NCI-H774 (cell line): ENCODE results near the gene C16orf95.
"Not testable (repeated sequence)": the region's sequence is repeated elsewhere in the genome, so short reads cannot be mapped to it uniquely, and the experiment has no call there.

ENCODE experiments used
- DNase-seq: peaks from one replicate; lab custom pipeline; 2025; lab: John Stamatoyannopoulos, UW

C16orf95 gene, protein sequence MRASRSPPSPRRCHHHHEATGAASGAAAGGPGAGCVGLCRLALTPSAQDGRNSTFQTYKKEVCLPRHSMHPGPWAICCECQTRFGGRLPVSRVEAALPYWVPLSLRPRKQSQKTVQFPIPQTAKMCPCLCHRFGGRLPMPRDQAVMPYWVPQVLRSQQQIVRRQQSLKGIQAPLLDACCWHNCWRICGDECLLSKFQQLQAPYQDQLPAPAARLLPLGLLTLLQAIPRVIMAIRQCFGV

DNA sequence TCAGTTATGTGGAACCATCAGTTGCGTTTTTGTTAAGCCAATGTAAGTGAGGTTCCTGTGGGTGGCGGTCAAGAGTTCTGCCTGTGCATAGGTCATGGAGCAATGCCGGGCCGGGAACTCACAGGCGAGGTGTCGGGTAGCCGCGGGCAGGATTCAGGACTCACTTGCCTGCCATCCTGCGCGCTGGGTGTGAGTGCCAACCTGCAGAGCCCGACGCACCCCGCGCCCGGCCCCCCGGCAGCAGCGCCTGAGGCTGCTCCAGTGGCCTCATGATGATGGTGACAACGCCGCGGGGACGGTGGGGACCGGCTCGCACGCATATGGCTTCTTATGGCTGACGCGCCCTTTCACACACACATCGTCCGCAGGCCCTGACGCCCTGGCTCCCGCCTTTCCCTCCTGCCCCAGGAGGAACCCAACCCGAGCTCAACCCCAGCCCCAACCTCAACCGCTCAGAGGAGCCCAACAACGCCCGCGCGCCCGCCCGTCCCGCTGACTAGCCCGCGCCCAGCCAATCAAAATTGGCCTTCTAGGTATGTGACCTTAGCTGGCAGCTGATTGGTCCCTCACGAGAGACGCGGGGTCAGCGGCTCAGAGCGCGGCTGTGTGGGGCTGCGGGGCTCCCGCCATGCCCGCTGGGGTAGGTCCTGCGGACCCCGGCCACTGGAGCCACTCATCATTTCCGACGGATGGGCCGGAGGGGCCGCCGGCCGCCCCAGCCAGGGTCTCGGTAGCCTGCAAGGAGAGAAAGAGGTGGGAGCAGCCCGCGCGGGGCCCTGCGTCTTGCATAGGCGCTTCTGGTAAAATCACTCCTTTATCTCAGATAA is at the start of gene C16orf95:
C16orf95 (minus strand) TSS at position 470 of the 827 bp plus-strand sequence; CDS start at position 320, 150 bp downstream.
- peak; percentile 73 for DNase-seq

DNA sequence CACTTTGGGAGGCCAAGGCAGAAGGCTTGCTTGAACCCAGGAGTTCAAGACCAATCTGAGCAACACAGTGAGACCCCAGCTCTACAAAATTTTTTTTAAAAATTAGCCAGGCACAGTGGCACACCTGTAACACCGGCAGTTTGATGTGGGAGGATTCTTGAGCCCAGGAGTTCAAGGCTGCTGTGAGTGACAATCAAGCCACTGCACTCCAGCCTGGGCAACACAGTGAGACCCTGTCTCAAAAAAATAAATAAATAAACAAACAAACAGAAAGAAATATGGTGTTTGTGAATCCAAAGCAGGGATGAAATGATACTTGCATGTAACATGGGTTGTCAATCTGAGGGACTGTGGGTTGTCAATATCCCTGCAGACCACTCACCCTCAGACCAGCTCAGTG is 49.7 kb upstream of the C16orf95 start:
- DNase-seq: no peak

DNA sequence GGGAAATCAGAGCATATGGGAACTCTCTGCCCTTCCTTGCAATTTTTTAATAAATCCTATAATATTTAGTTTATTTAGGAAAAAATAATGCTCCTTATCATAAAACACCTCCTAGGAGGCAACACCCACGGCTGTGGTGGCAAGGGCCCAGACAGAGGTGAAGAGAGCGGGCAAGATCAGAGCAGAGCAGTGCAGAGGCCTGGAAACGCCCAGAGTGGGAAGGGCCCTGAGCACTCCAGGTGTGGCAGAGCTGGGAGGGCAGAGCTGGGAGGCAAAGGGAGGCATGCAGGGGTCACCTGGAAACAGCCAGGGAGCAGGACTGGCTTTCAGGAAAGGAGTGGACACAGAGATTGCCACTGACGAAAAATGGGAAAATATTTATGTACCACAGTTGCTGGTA is 49.1 kb upstream of the C16orf95 start:
- no peak for DNase-seq

DNA sequence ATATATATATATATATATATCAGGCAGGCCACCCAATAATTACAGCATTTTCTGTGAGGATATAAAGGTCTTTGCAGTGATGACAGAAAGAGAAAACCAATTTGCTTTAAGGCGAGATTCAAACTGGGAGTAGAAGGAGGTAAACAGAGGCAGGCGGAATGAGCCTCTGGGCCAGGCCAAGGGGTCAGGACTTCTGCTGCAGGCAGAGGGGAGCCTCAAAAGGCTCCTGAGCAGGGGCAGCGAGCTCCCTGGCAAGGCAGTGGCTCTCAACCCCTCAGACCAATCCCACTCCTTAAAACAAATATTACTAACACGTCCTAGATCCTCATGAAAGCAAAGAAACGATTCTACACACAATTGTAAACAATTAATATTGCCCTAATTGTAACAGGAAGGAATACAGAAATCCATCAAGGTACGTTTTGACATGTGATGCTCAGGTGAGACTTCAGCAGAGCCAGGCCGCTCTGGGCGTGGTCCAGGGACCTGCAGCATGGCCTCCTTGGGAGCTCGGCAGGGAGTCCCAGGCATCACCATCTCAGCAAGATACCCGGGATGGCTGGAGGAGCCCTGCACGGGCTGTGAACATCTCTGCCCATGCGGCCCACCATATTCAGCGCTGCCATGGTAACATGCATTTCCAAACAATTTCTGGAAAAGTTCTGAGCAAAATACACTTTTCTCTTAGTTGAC is 48.0 kb upstream of the C16orf95 start:
- no peak for DNase-seq

DNA sequence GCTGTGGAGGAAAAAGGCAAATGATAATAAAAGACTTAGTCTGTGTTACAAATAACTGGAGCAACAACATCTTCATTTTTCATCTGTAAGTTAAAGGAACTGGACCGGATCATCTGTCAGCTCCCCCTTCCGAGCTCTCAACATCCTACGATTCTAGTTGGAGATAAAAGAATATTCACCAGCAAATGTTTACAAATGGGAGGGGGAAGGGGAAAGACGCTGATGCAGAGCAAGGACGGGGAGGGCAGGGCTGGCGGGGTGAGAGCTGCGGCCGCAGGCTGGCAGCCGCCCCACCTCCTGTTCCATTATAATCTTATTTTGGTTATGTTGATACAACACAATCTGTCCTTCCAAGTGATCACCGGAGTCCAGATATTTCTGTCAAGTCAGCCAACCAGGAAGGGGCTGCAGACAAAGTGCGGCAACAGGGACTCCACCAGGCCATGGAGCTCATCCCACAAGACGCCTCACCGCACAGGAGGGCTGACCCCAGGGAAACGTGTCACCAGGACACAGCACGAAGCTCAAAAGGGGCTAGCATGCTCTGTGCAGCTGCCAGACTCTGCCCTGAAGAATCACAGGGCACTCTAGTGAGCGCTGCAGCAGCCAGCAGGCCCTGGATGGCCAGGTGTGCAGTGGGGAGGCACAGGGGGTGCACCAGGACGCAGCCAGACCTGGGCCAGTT is 46.7 kb upstream of the C16orf95 start:
- DNase-seq: no peak

DNA sequence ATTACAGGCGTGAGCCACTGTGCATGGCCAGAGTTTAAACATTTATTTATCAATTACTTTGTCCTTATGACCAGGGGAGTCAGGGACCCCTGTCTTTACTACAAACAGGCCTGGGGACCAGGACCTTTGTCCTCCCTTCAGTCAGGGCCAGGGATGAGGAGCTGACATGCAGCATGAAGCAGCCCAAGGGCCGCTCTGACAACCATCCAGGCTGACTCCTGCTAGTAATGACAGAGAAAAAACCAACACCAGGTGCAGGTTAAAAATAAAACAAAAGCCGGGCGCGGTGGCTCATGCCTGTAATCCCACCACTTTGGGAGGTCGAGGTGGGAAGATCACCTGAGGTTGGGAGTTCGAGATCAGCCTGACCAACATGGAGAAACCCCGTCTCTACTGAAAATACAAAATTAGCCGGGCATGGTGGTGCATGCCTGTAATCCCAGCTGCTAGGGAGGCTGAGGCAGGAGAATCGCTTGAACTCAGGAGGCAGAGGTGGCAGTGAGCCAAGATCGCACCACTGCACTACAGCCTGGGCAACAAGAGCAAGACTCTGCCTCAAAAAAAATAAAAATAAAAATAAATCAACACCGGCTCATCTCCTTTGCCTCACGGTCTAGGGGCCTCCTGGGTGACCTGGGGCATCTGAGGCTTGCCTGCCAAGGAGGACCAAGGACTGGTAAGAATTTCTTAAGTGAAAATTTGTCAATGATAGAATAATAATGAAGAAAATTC is 45.8 kb upstream of the C16orf95 start:
- not testable (repeated sequence) for DNase-seq

DNA sequence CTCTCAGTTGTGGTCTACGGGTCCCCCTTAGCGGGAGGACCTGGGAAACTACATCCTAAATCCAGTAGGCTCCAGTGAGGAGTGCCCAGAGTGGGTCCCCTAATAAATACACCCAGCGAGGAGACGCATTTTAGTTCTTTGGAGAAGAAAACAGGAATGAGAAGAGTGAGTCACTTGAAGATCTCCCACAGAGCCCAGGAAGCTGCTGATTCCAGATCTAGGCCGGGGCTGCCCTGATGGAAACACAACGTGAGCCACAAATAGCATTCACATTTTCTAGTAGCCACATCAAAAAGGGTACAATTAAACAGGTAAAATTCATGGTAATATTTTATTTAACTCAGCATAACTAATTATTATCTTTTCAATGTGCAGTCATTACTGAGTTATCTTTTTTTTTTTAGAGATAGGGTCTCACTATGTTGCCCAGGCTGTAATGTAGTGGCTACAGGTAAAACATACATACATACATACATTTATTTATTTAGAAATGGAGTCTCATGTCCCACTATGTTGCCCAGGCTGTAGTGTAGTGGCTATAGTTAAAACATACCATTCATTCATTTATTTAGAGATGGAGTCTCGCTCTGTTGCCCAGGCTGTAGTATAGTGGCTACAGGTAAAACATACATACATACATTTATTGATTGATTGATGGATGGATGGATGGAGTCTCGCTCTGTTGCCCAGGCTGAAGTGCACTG is 44.9 kb upstream of the C16orf95 start:
- no peak for DNase-seq

DNA sequence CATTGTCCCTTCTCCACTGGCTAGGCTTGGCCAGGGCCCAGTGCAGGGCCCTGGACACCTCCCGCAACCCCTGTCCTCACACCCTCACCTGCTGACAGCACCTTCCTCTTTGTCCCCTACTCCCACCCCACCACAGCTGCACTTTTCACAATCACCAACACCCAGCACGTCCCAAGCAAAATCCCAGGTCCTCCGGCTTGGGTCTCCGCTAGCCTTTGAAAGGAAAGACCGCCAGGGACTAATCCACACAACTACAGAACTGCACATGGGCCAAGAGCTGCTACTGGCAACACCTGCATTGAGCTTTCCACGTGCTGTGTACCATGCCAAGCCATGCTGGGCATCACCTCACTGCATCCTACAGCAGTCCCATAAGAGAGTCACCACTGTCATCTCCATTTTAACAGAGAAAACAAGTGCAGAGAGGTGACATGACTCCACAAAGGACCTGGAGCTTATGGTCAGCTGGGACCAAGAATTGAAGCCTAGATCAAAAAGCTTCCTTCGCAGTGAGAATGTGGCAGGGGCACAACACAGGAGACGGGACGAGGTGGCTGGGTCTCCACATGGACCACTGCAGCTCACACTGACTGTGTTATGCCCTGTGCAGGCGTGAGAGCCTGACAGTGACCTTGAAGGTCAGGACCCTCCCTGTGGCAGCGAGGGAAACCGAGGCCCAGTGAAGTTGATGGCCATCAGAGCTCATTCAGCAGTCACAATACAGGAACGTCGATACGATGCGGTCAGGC is 43.8 kb upstream of the C16orf95 start:
- DNase-seq: no peak

DNA sequence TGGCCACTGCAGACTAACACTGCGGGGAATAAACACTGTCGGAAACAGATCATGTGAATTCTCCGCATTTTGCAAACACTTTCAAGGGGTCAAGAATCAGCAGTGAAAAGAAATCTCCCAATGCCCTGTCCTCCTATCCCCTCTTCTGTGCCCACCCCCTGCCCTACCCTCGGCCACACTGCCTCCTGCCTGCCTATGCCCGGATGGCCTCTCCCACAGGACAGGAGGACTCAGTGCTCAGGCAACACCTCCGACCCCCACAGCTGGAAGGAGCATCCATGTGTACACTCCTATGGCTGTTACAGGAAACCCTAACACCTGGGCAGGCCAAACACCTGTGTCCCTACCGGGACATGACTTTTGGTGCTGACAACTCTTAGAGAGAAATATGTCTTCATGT is 41.9 kb upstream of the C16orf95 start:
- no peak for DNase-seq

DNA sequence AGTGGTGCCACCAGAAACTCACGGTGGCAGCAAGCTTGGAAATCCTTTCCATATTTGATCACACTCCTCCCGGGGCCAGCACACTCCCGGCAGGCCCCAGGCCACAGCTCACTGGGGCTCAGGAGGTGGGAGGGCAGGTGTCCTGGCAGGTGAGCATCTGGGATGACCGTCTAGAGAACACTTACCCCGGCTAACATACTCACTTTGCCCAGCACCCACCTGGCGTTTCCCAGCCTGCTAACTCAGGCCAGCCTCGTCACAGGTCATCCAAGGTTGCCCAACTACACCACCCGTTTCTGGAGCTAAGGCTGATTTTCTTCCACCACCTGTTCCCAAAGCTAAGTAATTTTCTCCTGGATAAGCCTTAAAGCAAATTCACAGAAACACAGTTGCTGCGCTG is 41.5 kb upstream of the C16orf95 start:
- no peak for DNase-seq

DNA sequence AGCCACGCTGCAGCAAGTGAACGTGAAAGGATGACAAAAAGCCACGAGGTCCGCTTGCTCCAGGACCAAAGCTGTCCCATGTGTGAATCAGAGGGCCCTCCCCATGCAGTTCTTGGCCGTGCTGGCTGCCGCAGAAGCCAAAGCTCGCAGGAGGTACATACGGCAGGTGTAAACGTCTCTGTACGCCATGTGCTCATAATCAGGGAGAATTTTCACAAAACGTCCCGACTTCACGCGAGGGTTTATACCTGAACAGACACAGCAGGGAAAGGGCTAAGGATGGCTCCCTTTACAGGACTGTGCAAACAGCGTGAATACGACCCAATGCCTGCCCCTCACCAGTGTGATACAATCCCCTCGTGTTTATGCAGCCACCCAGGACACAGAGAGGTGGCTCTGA is 41.1 kb upstream of the C16orf95 start:
- DNase-seq: no peak

DNA sequence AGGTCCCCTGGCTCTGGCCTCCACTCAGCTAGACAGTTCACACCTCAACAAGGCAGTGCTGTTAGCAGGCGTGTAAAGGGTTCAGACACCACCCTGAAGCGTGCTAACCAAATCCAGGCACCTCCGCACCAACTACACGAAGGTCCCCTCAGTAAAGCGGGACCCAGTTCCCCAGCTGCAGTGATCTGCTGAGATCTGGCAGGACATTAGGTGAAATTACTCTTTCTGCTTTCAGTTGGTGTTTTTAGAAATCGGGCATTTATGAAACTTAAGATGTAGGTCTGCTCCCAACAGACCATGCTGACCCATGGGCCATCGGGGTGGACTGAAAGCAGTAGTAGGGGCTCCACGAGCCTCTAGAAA is 39.3 kb upstream of the C16orf95 start:
- DNase-seq: no peak

DNA sequence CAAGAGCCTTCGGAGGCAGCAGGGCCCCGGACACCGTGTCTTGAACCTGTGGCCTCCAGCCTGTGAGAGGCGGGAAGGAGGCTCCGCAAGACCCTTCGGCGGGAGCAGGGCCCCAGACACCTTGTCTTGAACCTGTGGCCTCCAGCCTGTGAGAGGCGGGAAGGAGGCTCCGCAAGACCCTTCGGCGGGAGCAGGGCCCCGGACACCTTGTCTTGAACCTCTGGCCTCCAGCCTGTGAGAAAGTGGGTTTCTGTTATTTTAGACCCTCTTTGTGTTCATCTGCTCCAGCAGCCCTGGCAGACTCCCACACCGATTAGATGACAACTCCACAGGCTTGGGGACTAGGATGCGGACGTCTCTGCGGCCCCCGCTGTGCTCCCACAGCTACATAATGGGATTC is 36.4 kb upstream of the C16orf95 start:
- no peak for DNase-seq

DNA sequence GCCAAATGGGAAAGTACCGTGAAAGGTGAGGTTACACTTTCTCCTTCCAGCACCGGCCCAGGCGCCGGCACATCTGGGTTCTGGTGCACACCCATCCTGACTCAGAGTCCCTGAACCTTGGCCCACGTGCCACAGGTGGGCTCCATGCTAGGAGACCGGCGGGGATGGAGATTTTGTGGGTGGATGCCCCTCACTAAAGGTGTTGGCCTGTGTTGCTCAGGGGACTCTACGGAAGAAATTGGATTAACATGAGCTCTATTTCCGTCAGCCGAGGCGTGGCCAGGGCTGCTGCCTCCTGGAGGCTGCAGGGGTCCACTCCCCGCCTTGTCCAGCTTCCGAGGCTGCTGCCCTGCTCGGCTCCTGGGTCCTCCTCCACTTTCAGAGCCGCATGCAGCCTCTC is 35.6 kb upstream of the C16orf95 start:
- no peak for DNase-seq

DNA sequence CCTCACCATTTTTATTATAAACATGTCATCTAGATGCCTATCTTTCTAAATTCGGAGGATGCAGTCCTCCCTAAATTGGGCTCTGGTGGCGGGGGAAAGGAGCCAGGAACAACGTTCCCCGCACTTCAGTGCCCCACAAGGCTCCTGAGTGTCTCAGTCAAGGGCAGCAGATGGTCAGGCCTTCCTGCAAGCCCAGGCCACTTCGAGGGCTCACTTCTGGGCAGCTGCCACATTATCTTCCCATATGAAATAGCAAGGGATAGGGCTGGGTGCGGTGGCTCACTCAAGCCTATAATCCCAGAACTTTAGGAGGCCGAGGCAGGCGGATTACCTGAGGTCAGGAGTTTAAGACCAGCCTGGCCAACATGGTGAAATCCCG is 34.1 kb upstream of the C16orf95 start:
- DNase-seq: no peak

DNA sequence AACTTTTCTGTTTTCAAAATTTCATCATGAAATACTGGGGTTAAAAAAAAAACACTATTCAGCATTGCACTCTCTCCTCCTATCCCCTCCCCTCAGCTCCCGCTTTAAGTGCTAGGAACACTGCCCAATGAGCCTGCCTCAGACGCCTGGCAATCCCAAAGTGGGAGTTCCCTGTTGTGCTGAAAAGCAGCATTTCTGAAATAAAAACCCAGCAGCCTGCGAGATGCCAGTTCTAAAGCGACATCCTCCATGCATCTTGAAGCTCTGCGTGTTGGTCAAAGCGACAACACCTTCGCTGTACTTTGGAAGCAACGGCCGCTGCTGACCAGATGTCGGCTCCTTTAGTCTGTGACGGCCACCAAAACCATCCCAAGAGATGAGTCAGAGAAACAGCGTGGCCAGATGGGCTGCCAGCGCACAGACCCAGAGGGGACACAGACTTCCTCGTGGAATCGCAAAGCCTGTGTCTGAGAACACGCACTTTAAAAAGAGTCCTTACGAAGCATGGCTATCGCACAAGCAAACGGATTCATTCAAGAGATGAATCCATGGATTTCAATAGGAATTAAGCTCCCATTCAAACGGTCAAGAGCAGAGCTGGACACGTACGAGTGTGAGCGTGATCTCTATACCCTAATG is 33.6 kb upstream of the C16orf95 start:
- DNase-seq: no peak

DNA sequence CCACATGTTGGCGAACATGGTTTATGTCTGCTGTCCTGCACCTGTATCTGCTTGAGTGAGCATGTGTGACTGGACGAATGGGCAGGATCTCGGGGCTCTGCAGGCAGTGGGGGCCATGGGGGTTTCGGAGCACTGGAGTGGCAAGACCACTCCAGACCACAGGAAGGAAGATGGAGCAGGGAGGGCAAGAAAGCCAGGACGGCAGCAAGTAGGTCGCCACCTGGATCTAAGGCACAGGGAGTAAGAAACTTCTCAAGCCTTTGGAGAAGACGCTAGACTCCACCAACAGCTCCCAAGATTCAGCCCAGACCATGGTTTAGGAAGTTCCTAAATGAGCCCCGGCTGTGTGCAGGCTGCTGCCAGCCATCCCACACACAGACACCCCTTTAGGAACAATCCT is 32.8 kb upstream of the C16orf95 start:
- no peak for DNase-seq

DNA sequence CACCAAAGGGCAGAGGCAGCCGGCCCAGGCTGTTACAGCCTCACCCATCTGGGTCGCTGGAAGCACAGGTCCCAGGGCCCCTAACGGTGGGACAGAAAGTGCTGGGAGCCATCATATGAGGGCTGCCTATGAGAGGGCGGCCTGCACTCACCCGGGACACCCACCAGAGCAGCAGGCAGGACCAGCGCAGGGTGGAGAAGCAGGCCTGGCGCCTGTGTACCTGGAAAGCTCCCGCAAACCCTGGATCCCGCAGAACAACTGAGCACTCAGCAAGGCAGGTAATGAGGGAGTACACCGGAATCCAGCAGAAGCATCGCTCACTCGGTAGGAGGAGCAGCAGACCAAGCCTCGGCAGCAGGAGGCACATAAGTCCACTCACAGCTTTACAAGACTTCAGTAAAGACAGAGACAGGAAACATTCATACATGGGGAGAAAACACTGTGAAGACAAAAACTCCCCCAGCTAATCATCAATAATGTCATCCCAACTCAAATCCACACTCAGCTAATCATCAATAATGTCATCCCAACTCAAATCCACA is 31.5 kb upstream of the C16orf95 start:
- DNase-seq: no peak

DNA sequence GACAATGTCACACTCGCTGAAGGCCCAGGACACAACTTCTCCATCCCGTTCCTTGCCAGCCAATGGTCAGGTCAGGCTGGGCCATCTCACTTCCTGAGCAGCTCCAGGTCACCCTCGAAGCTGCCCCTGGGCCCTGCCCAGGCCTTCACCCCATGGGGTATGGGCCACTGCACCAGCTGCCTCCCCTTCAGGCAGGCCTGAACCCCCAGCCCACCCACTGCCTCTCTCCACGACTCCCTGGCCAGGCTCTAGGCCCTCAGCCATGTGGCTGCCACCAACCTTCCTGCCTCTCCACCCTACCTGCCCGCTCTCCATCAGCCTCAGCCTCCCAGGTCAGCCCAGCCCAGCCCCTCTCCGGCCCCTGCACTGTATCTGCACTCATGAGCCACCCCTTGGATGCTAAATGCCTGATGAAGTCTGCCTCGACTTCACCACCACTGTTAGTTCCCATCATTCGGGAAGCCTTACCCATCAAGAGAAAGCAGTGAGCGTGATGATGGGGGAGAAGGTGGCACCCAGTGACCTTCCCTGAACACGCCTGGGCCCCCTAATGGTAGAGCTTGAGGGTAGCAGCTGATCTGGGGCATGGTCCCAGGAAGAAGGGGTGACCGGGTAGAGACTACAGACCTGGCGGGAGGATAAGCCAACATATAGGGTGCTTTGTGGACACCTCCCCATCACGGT is 30.9 kb upstream of the C16orf95 start:
- DNase-seq: no peak
